ENCODE results near the gene CCDC150.

DNA sequence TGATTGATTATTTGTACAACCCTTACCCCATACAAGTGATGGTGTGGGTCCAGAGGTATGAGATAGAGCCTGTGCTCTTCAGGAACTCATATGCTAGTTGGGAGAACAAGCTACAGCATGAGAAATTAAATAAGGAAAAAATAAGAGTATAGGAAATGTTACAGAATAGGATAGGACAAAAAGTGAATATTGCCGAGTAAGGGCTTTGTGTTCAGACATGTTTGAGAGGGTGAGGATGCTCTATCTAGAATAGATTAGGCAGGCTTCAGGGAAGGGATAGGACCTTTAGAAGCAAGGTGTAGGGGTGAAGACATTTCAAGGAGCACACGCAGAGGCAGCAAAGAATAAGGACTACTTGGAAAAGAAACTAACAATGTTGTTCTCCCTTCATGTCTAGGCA lies 17.8 kb downstream of the CCDC150 start:
- TF ChIP-seq, protein P1, sequence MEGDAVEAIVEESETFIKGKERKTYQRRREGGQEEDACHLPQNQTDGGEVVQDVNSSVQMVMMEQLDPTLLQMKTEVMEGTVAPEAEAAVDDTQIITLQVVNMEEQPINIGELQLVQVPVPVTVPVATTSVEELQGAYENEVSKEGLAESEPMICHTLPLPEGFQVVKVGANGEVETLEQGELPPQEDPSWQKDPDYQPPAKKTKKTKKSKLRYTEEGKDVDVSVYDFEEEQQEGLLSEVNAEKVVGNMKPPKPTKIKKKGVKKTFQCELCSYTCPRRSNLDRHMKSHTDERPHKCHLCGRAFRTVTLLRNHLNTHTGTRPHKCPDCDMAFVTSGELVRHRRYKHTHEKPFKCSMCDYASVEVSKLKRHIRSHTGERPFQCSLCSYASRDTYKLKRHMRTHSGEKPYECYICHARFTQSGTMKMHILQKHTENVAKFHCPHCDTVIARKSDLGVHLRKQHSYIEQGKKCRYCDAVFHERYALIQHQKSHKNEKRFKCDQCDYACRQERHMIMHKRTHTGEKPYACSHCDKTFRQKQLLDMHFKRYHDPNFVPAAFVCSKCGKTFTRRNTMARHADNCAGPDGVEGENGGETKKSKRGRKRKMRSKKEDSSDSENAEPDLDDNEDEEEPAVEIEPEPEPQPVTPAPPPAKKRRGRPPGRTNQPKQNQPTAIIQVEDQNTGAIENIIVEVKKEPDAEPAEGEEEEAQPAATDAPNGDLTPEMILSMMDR (IDR thresholded peaks at IDR 0.05; ENCODE audit: low read depth, low read length, poor library complexity, severe bottlenecking): no peak
- TF ChIP-seq EZH2phosphoT487 (IDR thresholded peaks at IDR 0.05; ENCODE audit: borderline replicate concordance, low read length): no peak

All from DOHH2 (cell line).